ENCODE measurements around the gene SOS1.

- no peak for TF ChIP-seq POLR2A (IDR thresholded peaks at IDR 0.05; ENCODE audit: low read depth, low read length)
- TF ChIP-seq POLR2AphosphoS5 (IDR thresholded peaks at IDR 0.05; ENCODE audit: low read depth, low read length), result no peak
Observed at GRCh38 chr2:39080152-39080551, 40.7 kb downstream of the SOS1 start.

Measured in GM12892 (cell line).